Measurements from ENCODE around the gene CSK. TPM values are rescaled to one million over a fixed set of nuclear protein-coding genes. Genes with fewer than 3 reads are reported as not detected.

The CSK gene
- total and polyA plus RNA-seq, 4 donors = 6.9 to 41.7 (median 24.1) TPM

GRCh38 chr15:74776821-74777768, 4.8 kb upstream of the CSK start:
- H3K9ac ChIP-seq (ENCODE audit: low read depth in 1 of 2, low read length in 2 of 2) = no peak overlapping the region
- no peak for DNase-seq (ENCODE audit: low spot score)
- H3K27me3 ChIP-seq (ENCODE audit: control insufficient read depth in 4 of 4, insufficient read depth in 4 of 4, low read length in 3 of 4) = no peaks in the 10 kb centered on the region
- H3K4me1 ChIP-seq (ENCODE audit: control insufficient read depth in 4 of 4, insufficient read depth in 4 of 4, low read length in 3 of 4) = peaks cover 19 to 38% (median 28%) of the 10 kb centered on the region in 4 donors
- TF ChIP-seq RXRA (IDR thresholded peaks at IDR 0.05) (no peak), FOXA2 (IDR thresholded peaks at IDR 0.05) (no peak), EGR1 (IDR thresholded peaks at IDR 0.05; ENCODE audit: low read depth in 2 of 2) (no peak), FOXA1 (IDR thresholded peaks at IDR 0.05) (no peak), HNF4G (IDR thresholded peaks at IDR 0.05) (no peak), YY1 (IDR thresholded peaks at IDR 0.05) (no peak), JUND (IDR thresholded peaks at IDR 0.05) (no peak), ZBTB33 (IDR thresholded peaks at IDR 0.05) (no peak), HNF4A (conservative IDR thresholded peaks at IDR 0.05) (no peak), SP1 (IDR thresholded peaks at IDR 0.05) (no peak), ATF3 (IDR thresholded peaks at IDR 0.05) (no peak), MAX (IDR thresholded peaks at IDR 0.05) (no peak), REST (IDR thresholded peaks at IDR 0.05) (no peak), RAD21 (IDR thresholded peaks at IDR 0.05) (no peak), CTCF (IDR thresholded peaks at IDR 0.05; ENCODE audit: low read depth, low read length, missing input control) (no peak), NR2F2 (IDR thresholded peaks at IDR 0.05) (no peak), GABPA (IDR thresholded peaks at IDR 0.05 in 1 of 2, conservative IDR thresholded peaks at IDR 0.05 in 1 of 2) (no peak)
- WGBS = 58% methylated on average over 13 of the region's 13 CpGs
- H3K27ac ChIP-seq (ENCODE audit: low read depth in 1 of 2, low read length in 2 of 2) = peak overlapping the region; percentile 44 to 51
- no peaks in the 10 kb centered on the region for H3K36me3 ChIP-seq (ENCODE audit: control insufficient read depth in 4 of 4, insufficient read depth in 3 of 4, low read depth in 1 of 4, low read length in 3 of 4)
- no peaks in the 10 kb centered on the region for H3K9me3 ChIP-seq (ENCODE audit: control insufficient read depth in 4 of 4, low read length in 3 of 4)
- no peak overlapping the region for H3K4me3 ChIP-seq (ENCODE audit: low read depth in 1 of 3, low read length in 3 of 3)
